HG03354 (cell line): ENCODE results near the gene ATP13A5.

Experiments used
- ATAC-seq: cut with Tn5 transposase; IDR thresholded peaks from one replicate; pipeline ENCODE4 v1.9.1; 2021; ENCODE audit warnings: mild to moderate bottlenecking; ENCODE audit not compliant: unreplicated experiment, poor library complexity, severe bottlenecking

ATP13A5 gene, protein sequence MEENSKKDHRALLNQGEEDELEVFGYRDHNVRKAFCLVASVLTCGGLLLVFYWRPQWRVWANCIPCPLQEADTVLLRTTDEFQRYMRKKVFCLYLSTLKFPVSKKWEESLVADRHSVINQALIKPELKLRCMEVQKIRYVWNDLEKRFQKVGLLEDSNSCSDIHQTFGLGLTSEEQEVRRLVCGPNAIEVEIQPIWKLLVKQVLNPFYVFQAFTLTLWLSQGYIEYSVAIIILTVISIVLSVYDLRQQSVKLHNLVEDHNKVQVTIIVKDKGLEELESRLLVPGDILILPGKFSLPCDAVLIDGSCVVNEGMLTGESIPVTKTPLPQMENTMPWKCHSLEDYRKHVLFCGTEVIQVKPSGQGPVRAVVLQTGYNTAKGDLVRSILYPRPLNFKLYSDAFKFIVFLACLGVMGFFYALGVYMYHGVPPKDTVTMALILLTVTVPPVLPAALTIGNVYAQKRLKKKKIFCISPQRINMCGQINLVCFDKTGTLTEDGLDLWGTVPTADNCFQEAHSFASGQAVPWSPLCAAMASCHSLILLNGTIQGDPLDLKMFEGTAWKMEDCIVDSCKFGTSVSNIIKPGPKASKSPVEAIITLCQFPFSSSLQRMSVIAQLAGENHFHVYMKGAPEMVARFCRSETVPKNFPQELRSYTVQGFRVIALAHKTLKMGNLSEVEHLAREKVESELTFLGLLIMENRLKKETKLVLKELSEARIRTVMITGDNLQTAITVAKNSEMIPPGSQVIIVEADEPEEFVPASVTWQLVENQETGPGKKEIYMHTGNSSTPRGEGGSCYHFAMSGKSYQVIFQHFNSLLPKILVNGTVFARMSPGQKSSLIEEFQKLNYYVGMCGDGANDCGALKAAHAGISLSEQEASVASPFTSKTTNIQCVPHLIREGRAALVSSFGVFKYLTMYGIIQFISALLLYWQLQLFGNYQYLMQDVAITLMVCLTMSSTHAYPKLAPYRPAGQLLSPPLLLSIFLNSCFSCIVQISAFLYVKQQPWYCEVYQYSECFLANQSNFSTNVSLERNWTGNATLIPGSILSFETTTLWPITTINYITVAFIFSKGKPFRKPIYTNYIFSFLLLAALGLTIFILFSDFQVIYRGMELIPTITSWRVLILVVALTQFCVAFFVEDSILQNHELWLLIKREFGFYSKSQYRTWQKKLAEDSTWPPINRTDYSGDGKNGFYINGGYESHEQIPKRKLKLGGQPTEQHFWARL

DNA sequence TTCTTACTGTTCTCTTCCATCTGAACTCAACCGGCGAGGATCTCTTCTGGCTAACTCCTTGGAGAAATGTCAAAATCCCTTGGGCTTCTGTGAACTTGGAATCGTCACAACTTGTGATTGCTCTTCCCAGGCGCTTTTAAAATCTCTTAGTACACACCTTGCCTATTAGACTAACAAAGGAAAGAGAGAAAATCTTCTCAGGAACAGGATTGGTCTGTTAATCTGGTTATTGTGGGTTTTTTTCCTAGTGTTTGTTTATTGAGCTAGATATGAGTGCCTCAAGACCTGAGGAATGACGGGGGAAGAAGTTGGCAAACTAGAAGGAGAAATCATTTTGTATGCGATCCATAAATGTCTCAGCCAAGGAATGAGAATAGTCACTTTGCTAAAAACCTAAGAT is at the start of gene ATP13A5:
TSS of gene ATP13A5 (minus strand) at position 48 of the 400 bp plus-strand sequence. CDS start at position 20, 28 bp downstream.
- no peak for ATAC-seq

DNA sequence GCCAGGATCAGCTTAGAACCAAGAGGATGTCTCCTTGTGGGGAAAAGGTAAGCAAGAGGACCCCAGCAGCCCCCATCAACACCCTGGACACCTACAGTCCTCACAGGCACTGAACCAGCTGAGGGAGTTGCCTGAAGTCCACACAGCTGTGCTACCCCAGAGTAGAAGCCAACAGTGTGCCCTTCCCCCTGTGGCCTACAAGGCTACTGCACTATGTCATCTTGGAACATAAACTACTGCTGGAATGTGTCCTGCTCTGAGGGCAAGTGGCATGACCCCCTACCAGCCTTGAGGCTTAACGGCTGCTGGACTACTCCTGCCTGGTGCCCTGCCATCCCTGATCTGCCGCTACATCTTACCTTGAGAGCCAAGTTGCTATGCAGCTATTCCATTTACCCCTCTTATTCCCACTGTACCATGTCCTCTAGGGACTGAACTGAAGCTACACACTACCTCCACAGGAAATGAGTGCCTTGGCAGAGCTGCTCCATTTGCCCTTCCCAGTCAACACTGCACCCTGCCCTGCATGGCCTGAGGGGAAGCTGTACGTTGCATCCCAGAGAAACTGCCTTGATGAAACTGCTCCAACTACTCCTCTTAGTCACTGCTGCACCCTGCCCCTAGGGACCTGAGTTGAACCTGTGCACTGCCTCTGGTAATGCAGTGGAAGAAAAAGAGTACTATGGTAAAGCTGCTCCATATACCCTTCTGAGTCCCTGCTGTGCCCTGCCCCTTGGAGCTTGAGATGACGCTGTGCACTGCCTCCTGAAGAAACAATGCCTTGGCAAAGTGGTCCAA is 40.2 kb upstream of the ATP13A5 start:
- ATAC-seq, result no peak

DNA sequence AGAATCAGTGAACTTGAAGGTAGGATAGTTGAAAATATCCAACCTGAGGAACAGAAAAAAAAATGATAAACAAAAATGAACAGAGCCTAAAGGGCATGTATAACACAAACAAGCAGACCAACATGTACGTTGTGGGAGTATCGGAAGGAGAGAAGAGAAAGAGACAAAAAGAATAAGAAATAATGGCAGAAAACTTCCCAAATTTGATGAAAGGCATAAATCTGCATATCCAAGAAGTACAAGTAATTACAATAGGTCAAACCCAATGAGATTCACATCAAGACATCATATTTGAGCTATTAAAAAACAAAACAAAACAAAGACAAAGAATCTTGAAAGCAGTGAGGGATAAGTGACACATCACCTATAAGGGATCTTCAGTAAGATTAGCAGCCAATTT is 38.1 kb upstream of the ATP13A5 start:
- no peak for ATAC-seq

DNA sequence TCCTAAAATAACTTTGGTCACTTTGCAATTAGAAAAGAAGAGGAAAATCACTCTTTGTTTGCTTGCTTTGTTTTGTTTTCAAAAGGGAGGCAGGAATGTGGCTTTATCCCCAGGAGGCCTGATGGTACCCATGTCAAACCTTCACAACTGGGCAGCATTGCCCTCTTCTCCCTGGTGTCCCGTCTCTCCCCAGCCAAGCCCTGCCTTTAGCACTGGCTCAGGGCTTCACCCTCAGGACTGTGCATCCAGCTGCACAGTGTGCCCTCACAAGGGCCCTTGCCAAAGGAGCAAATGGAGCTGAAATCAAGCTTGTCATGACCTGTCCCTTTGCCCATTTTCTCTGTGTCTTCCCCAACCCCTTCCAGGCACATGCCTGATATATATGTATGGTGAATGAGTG is 29.1 kb upstream of the ATP13A5 start:
- no peak for ATAC-seq

DNA sequence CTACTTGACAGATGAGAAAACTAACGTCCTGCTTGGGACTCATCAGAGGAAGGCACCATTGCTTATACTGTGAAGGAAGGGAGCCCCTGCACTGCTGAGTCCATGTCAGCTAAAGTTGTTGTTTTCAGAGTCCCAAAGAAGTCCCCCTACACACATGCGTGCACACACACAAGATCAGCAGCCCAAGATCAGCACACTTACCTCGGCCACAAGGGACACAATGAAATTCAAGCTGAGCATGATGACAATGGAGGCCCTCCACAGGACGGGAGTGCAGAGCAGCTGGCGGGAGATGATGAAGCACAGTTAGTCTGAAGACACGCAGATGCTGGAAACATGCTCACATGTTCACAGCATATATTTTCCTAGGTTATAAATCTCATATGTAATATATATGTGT is 28.6 kb upstream of the ATP13A5 start:
- ATAC-seq, result no peak

DNA sequence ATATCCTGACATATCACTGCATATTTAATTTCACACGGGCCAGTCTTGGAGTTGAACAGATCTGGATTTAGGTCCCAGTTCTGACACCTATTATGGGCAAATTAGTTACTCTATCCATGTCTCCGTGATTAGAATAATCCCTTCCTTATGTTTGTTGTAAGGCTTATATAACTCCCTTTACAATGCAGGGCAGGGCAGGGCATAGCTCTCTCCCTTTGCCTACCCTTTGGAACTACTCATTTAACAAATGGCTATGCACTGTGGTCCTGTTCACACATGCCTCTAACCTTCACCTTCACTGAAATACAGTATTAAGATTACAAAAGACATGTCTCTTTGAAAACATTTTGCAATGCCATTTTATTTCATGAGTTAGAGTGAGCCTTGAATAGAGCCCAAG is 24.8 kb upstream of the ATP13A5 start:
- ATAC-seq, result no peak

DNA sequence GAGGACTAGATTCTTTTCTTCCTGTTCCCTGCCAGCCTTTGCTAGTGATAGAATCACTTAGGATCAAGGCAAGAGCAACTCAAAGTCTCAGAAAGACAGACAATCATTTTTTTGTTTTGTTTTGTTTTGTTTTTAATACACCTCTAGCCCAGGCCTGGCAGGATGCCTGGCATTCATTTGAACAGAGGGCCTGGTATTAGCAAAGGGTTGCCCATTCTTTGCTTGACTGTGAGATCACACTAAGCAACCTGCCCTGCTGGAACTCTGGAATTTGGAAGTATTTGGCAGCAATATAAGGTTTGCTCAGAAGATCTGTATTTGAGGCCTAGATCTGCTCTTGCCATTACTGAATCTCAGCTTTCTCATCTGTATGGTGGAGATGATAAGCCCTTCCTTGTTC is 21.8 kb upstream of the ATP13A5 start:
- no peak for ATAC-seq

DNA sequence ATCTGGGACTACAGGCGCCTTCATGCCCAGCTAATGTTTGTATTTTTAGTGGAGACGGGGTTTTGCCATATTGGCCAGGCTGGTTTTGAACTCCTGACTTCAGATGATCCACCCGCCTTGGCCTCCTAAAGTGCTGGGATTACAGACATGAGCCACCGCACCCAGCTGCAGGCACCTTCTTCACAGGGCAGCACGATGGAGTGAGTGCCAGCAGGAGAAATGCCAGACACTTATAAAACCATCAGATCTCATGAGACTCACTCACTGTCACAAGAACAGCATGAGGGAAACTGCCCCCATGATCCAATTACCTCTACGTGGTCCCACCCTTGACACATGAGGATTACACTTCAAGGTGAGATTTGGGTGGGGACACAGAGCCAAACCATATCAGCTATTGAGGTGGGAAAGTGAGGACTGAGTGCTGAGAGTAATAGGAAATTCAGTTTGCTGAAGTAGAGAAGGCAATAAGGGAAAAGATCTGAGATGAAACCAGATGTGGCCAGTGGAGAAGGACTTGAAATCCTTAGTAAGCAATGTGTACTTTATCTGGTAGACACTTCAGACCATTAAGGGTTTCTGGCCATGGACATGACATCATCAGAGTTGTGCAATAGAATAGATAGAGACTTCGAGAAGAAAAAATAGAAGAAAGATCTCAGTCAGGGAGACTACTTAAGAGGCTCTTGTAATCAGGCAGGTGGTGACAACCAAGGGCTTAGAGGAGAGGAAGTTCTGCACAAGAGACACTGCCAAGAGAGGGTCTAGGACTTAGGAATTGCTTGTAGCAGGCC is 18.1 kb upstream of the ATP13A5 start:
- no peak for ATAC-seq

DNA sequence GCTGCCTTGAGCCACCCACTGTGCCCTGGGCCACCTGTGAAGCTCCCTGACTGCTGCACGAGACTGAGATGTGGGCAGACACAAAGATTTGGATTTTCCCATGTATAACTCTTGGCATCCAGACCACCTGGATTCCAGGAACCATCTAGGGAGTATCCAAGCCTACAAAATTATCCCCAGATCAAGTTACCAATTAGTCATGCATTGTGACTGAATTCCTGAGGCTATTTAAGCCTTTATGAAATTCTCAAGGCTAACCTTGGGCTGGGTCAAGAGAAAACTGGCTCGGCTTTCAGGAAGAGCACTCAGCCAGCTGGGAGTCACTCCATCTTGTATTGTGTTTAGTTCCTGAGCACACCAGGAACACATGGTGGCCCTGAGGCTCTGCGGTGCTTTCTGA is 13.3 kb upstream of the ATP13A5 start:
- ATAC-seq, result no peak

DNA sequence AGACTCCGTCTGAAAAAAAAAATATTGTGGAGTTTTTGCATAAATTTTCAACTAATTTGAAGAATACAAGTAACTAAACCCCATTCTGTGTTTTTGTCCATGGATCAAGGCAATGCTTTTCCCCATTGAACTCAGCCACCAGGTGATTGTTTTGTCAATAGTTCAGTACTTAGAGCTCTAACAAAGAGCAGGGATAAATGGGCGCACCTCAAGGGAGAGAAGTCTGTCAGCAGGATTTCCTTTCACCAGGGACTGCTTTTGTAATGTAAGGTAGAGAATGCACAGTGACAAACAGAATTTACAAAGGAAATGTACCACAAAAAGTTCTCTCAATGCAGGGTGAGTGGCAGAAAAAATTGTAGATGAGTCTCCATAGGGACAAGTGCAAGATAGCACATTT is 10.8 kb upstream of the ATP13A5 start:
- ATAC-seq, result no peak

DNA sequence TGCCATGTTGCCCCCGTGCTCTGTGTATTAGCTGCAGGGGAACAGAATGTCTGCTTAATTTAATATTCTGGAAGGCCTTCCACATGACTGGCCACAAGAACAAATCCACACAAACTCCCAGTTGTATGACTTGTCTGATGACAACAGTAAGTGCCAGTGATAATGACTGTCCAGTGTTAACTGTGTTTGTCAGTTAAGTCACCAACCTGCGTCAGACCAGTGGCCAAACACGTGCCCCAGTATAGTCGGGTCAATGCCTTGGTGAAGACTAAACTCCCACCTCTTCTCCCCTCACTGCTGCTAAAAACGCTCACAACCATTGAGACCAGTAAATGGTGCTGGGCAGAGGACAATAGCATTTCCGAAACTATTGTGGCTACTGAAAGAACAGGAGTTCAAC is 9.8 kb upstream of the ATP13A5 start:
- no peak for ATAC-seq

DNA sequence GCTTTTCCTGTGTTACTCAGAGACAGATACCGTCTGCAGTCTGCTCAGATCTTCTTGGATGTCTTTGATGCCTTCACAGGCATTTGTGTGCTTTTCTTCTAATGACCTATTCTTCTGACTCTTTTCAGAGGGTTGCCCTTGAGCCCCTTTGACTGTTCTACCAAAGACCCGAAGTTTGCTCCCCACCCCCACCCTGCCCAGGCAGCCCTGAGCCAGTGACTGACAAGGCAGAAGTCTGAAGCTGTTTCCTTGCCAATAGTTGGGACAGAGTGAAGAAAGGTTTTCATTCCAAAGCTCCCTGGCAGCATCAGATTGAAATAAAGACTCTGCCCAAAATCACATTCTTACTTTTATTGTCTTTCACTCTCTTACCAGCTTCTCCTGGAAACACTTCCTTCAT is 9.0 kb upstream of the ATP13A5 start:
- ATAC-seq, result no peak

DNA sequence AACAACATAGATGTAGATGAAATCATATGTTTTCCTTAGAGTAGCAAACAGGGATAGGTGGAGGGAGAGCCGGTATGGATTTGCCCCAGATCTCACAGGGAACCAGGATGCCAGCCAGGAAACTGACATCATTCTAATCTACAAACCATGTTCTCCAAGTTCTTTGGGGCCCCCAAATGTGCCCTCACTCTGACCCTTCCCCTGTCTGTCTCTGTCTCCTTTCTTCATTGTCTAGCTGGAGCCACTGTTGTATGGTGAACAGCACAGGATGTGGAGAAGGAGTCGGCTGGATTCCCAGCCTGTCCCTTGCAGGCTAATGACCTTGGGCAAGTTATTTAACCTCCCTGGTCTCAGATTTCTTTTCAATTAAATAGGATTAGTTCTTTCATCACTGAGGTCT is 962 bp downstream of the ATP13A5 start:
- no peak for ATAC-seq

DNA sequence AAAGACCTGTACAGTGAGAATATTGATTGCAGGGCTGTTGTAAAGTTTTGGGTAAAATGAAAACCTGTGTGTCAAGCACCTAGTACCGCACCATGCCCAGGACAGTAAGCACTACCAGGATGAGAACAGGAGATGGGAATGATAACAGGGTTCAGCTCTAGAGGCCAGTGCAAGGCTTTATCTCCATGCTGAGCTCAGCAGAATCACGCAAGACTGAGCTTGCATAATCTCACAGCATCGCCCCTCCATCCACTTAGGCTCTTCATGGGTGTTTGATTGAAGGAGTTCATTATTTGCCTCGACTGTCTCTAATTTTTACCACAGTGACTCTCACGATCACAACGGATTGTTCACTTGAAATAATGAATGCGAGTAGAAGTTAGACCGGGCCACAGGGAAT is 2.9 kb downstream of the ATP13A5 start:
- no peak for ATAC-seq

DNA sequence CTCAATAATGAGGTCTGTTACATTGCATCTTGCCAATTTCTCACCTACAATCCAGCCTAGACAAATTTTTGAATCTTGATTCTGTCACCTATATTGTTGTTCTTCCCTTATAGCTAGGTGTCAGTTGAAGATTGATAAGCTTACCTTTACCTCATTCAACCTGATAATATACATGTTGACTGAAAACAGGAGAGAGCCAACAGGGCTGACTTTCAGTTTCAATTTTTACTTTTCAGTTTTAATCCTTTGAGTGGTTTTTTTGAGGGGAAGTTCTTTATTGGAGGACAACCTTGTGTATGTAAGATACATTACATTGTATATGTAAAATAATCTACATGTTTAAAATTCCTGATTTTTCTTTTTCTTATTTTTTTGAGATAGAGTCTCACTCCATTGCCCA is 5.8 kb downstream of the ATP13A5 start:
- no peak for ATAC-seq

DNA sequence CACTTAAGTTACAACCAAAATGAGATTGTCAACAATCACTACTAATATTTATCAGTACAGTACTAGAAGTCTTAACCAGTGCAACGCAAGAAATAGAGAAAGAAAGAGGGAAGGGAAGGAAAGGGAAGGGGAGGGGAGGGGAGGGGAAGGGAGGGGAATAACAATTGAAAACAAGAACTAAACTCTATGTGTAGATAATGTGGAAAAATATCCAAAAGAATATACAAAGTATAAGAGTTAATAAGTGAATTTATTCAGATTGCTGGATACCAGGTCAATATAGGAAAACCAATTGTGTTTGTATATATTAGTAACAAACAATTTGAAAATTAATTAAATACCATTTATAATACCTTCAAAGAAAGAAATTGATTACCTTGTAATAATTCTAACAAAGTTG is 10.7 kb downstream of the ATP13A5 start:
- no peak for ATAC-seq

DNA sequence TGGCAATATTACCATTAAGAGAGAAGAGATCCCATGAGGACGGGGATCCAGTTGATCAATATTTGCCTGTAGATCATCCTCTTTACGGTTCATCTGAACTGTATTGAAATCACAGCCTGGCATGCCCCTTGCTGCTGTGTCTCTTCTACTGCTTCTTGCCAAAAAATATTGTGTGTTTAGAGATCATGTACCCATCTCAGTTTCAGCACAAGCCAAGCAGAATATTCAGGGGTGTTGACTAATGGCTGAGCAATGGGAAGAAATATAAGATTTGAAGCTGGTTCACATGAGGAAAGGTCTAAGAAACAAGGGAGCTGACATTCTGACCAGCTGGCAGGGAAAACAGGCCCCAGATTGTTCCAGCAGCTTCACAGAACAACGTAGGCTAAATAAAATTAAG is 21.3 kb downstream of the ATP13A5 start:
- ATAC-seq, result no peak

DNA sequence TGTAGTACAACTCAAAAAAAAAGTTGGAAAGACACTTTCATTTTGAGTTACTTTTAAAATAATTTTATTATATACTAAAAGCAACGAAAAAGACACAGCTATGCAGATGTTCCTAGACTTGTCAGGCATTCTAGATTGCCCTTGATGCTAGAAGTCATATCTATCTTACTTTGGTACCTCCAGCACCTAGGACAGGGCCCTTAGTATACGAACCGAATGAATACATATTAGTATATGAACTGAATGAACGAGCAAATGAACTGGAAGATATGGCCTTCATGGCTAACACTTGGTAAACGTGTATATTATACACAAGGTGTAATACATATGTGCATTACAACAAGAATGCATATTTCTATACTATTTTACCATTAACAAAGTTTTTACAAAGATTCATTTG is 24.1 kb downstream of the ATP13A5 start:
- no peak for ATAC-seq

DNA sequence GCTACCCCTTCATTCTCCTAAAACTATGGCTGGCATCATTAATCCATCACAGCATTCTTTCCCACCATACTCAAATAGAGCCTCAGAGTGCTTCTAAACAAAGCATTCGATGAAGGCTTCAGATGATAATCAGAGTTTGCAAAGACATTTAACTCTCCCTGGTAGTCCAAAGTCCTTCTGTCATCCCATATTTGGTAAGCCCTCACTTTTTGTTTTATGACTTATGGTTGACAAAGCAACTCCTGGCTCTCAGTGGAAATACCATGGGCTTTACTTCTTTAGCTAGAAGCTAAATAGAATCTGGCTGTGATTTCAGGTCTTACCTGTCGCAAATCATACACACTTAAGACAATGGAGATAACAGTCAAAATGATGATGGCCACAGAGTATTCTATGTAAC is 27.8 kb downstream of the ATP13A5 start:
- no peak for ATAC-seq
